HepG2 (cell line): ENCODE data around the gene PIGX. TPM values are rescaled to one million over a fixed set of nuclear protein-coding genes. Genes with fewer than 3 reads are reported as not detected.

ENCODE experiments used
- ATAC-seq: fragments of 200-7000 bp; cut with Tn5 transposase; 3 replicates; pipeline ENCODE4 v1.9.1; 2020; ENCODE audit warnings: mild to moderate bottlenecking, moderate library complexity
- BruUV-seq: library from RNA; stranded (reverse); fragments of 400-500 nt; replicated peaks from 2 replicates; lab custom pipeline; 2021; lab: Mats Ljungman, UMichigan
- CTCF ChIA-PET: fragments of 300-600 bp; formaldehyde crosslinking; extraction: SDS; loops from one replicate; lab custom pipeline; 2021; ENCODE audit warnings: low total read pairs, inconsistent platforms, low intra/inter-chr PET ratio; lab: Yijun Ruan, JAX
- POLR2A ChIA-PET: fragments of 350-600 bp; sonication (Branson Sonifier 250); formaldehyde crosslinking; loops from one replicate; lab custom pipeline; 2020; ENCODE audit warnings: antibody characterized with exemption, inconsistent platforms; lab: Yijun Ruan, JAX
- DNase-seq: peaks from one replicate; pipeline ENCODE4 v3.0.0-alpha.2; 2015; ENCODE audit warnings: low spot score
- FAIRE-seq: peaks from 3 replicates; lab custom pipeline; 2011; peaks lifted over from hg19 to GRCh38; lab: Jason Lieb, UNC
- H2AFZ ChIP-seq: one replicate; pipeline ENCODE4 v1.6.1; 2011; ENCODE audit warnings: low read length, inconsistent platforms
- H3K27ac ChIP-seq: fragments of 300-600 bp; 3 replicates; pipeline ENCODE4 v1.8.0; 2011; ENCODE audit warnings: mixed run types, mild to moderate bottlenecking, mixed read lengths, low read length, inconsistent platforms; ENCODE audit not compliant: insufficient read depth; ENCODE audit errors: extremely low read length
- H3K27me3 ChIP-seq, 2 experiments: fragments of 200-600 bp in 1 of 2; 2 replicates in 1 of 2; 3 replicates in 1 of 2; pipeline versions ENCODE4 v1.6.0 to v1.8.0; 2011; ENCODE audit warnings: low read length in 2 of 2, mild to moderate bottlenecking in 2 of 2, moderate library complexity in 2 of 2, inconsistent platforms in 1 of 2; ENCODE audit not compliant: insufficient read depth in 2 of 2, control insufficient read depth in 1 of 2
- H3K36me3 ChIP-seq, 2 experiments: fragments of 200-600 bp in 1 of 2; replicated peaks in 1 of 2; 2 replicates in 1 of 2; 3 replicates in 1 of 2; pipeline versions ENCODE4 v1.5.1 to v1.8.0; 2011; ENCODE audit warnings: low read length in 2 of 2, inconsistent platforms in 1 of 2; ENCODE audit not compliant: insufficient read depth in 2 of 2, control insufficient read depth in 1 of 2
- H3K4me1 ChIP-seq: 2 replicates; pipeline ENCODE4 v1.5.1; 2012; ENCODE audit warnings: low read length, inconsistent platforms; ENCODE audit not compliant: insufficient read depth
- H3K4me2 ChIP-seq: 2 replicates; pipeline ENCODE4 v1.6.0; 2011; ENCODE audit warnings: low read depth, low read length, inconsistent platforms
- H3K4me3 ChIP-seq, 3 experiments: fragments of 200-600 bp in 1 of 3; sonication (generic), shearing (Covaris generic) in 1 of 3; replicated peaks in 1 of 3; 2 replicates each; pipeline ENCODE4 v1.5.1; 2011 to 2016; ENCODE audit warnings: low read length in 3 of 3, inconsistent platforms in 2 of 3, low read depth in 2 of 3, mild to moderate bottlenecking in 2 of 3, control low read depth in 1 of 3, mixed read lengths in 1 of 3; ENCODE audit not compliant: insufficient read depth in 1 of 3
- H3K79me2 ChIP-seq: one replicate; pipeline ENCODE4 v1.6.1; 2011; ENCODE audit warnings: low read length, inconsistent platforms; ENCODE audit not compliant: insufficient read depth
- H3K9ac ChIP-seq: 2 replicates; pipeline ENCODE4 v1.6.0; 2011; ENCODE audit warnings: mild to moderate bottlenecking, low read depth, low read length, inconsistent platforms; ENCODE audit not compliant: insufficient read depth
- H3K9me3 ChIP-seq: 2 replicates; pipeline ENCODE4 v1.5.1; 2012; ENCODE audit warnings: mild to moderate bottlenecking, low read length
- H4K20me1 ChIP-seq: 2 replicates; pipeline ENCODE4 v1.6.0; 2011; ENCODE audit warnings: inconsistent platforms, mild to moderate bottlenecking, low read length, moderate library complexity; ENCODE audit not compliant: insufficient read depth
- ARID2 ChIP-seq: sonication (generic); formaldehyde crosslinking; IDR thresholded peaks from 2 replicates; pipeline ENCODE4 v1.8.1; 2022; ENCODE audit warnings: mild to moderate bottlenecking, missing genetic modification reagents, borderline replicate concordance
- FLYWCH1 ChIP-seq: sonication (generic); formaldehyde crosslinking; IDR thresholded peaks from 2 replicates; pipeline ENCODE4 v1.8.1; 2023; ENCODE audit warnings: mild to moderate bottlenecking, missing genetic modification reagents
- PAF1 ChIP-seq: IDR thresholded peaks from 2 replicates; pipeline ENCODE4 v1.6.1; 2016; ENCODE audit warnings: missing genetic modification reagents, missing compliant biosample characterization
- TCF7 ChIP-seq: sonication (generic); IDR thresholded peaks from 2 replicates; pipeline ENCODE4 v1.6.1; 2016; ENCODE audit warnings: antibody characterized with exemption, low read depth
- TRIM24 ChIP-seq: sonication (generic); formaldehyde crosslinking; IDR thresholded peaks from 2 replicates; pipeline ENCODE4 v1.8.0; 2022; ENCODE audit warnings: mild to moderate bottlenecking, missing genetic modification reagents
- U2AF2 ChIP-seq: fragments of 200-400 bp; formaldehyde crosslinking; IDR thresholded peaks from 2 replicates; pipeline ENCODE4 v1.6.1; 2017; ENCODE audit warnings: low read depth, mild to moderate bottlenecking, low read length
- ZBTB3 ChIP-seq: sonication (generic); formaldehyde crosslinking; IDR thresholded peaks from 2 replicates; pipeline ENCODE4 v1.4.0; 2020; ENCODE audit warnings: low read depth, mild to moderate bottlenecking, moderate library complexity, missing genetic modification reagents, borderline replicate concordance
- ZIK1 ChIP-seq: sonication (generic); formaldehyde crosslinking; IDR thresholded peaks from 2 replicates; pipeline ENCODE4 v1.5.0; 2020; ENCODE audit warnings: mild to moderate bottlenecking, low read depth, missing genetic modification reagents, borderline replicate concordance
- ZNF709 ChIP-seq: sonication (generic); formaldehyde crosslinking; IDR thresholded peaks from 2 replicates; pipeline ENCODE4 v1.5.0; 2020; ENCODE audit warnings: mild to moderate bottlenecking, missing genetic modification reagents
- WGBS: methylation state at CpG from one replicate; pipeline ENCODE4 v1.1.6; 2017; ENCODE audit warnings: low lambda C conversion rate; 5-methylcytosine and 5-hydroxymethylcytosine counted together
- in situ Hi-C: cut with HindIII; loops from 2 replicates; pipeline ENCODE4 v1.10.0; 2017; ENCODE audit warnings: low pct_unique_long_range_greater_than_20kb; ENCODE audit not compliant: extremely low pct_ligation_motif_present
- intact Hi-C: fragments of 100-400 bp; cut with micrococcal nuclease; formaldehyde crosslinking; loops from one replicate; pipeline ENCODE4 v1.10.0; 2022; ENCODE audit not compliant: unreplicated experiment
- polyA plus RNA-seq, 8 experiments: library from polyadenylated mRNA; depleted of rRNA in 3 of 8; stranded (reverse) in 7 of 8; unstranded in 1 of 8; fragments of >200 nt; fragmentation: Illumina TruSeq in 4 of 8; extraction: Trizol in 4 of 8; gene quantifications; 2 replicates each; pipeline versions ENCODE4 v1.2.1 to v1.2.3, GENCODE V29; 2011 to 2016; ENCODE audit warnings: low read depth in 4 of 8, missing spikeins in 1 of 8, mixed read lengths in 1 of 8; ENCODE audit not compliant: insufficient read depth in 1 of 8
- total RNA-seq, 5 experiments: library from RNA; depleted of rRNA; stranded (reverse); fragments of >200 nt; fragmentation: Illumina TruSeq; extraction: Trizol; gene quantifications; 2 replicates each; pipeline ENCODE4 v1.2.3, GENCODE V29; 2016; ENCODE audit warnings: low read depth in 1 of 5
- TF ChIP-seq, protein P1 (sequence below): conservative IDR thresholded peaks from 2 replicates; pipeline ENCODE4 v1.6.1; 2018; ENCODE audit warnings: missing genetic modification reagents
- TF ChIP-seq, protein P2 (sequence below): sonication (generic); formaldehyde crosslinking; IDR thresholded peaks from 2 replicates; pipeline ENCODE4 v1.4.0; 2020; ENCODE audit warnings: missing genetic modification reagents
- TF ChIP-seq, protein P3 (sequence below): sonication (generic); formaldehyde crosslinking; IDR thresholded peaks from 2 replicates; pipeline ENCODE4 v1.5.0; 2020; ENCODE audit warnings: mild to moderate bottlenecking, low read depth, missing genetic modification reagents, borderline replicate concordance
- TF ChIP-seq, protein P4 (sequence below): sonication (generic); formaldehyde crosslinking; IDR thresholded peaks from 2 replicates; pipeline ENCODE4 v1.4.0; 2020; ENCODE audit warnings: missing genetic modification reagents, low read depth, mild to moderate bottlenecking, borderline replicate concordance

Gene PIGX
- total and polyA plus RNA-seq, 2 of the 13 experiments (the other 11 are each of a cell fraction or from before 2014, with no cell fraction given) = 13.2 to 21.3 TPM

DNA sequence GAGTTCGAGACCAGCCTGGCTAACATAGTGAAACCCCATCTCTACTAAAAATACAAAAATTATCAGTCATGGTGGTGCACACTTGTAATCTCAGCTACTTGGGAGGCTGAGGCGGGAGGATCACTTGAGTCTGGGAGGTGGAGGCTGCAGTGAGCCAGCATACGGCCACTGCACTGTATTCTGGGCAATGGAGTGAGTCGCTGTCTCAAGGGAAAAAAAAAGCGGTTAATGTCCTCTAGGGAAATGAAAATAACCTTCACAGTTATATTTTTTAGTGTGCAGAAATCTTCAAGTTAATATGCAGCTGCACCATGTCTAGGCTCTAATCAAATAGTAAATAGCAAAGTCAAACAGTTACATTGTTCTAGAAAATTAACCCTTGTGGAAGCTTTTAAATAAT, 14.9 kb upstream of the PIGX start:
- H2AFZ ChIP-seq = no peak overlapping the region
- H3K79me2 ChIP-seq = no peaks in the 10 kb centered on the region
- no peaks in the 10 kb centered on the region for H3K9me3 ChIP-seq
- no peaks in the 10 kb centered on the region for H3K4me1 ChIP-seq
- no TSS peak for BruUV-seq
- no peak for DNase-seq
- 70% methylated on average over 5 of the region's 5 CpGs for WGBS
- intact Hi-C loops = no loop called here
- POLR2A ChIA-PET = no interaction called here
- H3K9ac ChIP-seq = no peak overlapping the region
- CTCF ChIA-PET = no interaction called here
- H3K4me3 ChIP-seq = no peak overlapping the region
- no peaks in the 10 kb centered on the region for H3K36me3 ChIP-seq
- TF ChIP-seq ARID2 (CRISPR knock-in tag) = no peak
- TF ChIP-seq ZIK1 (CRISPR knock-in tag) = no peak
- no peak for TF ChIP-seq TRIM24
- TF ChIP-seq PAF1 (CRISPR knock-in tag) = no peak
- TF ChIP-seq, protein P1, sequence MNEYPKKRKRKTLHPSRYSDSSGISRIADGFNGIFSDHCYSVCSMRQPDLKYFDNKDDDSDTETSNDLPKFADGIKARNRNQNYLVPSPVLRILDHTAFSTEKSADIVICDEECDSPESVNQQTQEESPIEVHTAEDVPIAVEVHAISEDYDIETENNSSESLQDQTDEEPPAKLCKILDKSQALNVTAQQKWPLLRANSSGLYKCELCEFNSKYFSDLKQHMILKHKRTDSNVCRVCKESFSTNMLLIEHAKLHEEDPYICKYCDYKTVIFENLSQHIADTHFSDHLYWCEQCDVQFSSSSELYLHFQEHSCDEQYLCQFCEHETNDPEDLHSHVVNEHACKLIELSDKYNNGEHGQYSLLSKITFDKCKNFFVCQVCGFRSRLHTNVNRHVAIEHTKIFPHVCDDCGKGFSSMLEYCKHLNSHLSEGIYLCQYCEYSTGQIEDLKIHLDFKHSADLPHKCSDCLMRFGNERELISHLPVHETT (CRISPR knock-in tag) = no peak
- no peak for TF ChIP-seq ZNF709 (CRISPR knock-in tag)
- no peak for TF ChIP-seq ZBTB3 (CRISPR knock-in tag)
- TF ChIP-seq TCF7 = no peak
- no peak for TF ChIP-seq U2AF2
- TF ChIP-seq, protein P2, sequence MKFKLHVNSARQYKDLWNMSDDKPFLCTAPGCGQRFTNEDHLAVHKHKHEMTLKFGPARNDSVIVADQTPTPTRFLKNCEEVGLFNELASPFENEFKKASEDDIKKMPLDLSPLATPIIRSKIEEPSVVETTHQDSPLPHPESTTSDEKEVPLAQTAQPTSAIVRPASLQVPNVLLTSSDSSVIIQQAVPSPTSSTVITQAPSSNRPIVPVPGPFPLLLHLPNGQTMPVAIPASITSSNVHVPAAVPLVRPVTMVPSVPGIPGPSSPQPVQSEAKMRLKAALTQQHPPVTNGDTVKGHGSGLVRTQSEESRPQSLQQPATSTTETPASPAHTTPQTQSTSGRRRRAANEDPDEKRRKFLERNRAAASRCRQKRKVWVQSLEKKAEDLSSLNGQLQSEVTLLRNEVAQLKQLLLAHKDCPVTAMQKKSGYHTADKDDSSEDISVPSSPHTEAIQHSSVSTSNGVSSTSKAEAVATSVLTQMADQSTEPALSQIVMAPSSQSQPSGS (CRISPR knock-in tag) = no peak
- TF ChIP-seq, protein P3, sequence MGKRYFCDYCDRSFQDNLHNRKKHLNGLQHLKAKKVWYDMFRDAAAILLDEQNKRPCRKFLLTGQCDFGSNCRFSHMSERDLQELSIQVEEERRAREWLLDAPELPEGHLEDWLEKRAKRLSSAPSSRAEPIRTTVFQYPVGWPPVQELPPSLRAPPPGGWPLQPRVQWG (CRISPR knock-in tag) = no peak
- TF ChIP-seq, protein P4, sequence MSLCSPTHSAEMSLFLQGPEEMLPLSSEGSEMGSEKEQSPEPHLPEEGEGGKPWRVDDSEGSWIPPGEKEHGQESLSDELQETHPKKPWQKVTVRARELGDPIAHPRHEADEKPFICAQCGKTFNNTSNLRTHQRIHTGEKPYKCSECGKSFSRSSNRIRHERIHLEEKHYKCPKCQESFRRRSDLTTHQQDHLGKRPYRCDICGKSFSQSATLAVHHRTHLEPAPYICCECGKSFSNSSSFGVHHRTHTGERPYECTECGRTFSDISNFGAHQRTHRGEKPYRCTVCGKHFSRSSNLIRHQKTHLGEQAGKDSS (CRISPR knock-in tag) = no peak
- no peak for TF ChIP-seq FLYWCH1
- ATAC-seq = no peak
- no peak for FAIRE-seq
- no peak overlapping the region for H3K4me2 ChIP-seq
- H3K27ac ChIP-seq = no peak overlapping the region
- in situ Hi-C loops = no loop called here
- no peaks in the 10 kb centered on the region for H4K20me1 ChIP-seq
- H3K27me3 ChIP-seq = peaks cover 0 to under 1% of the 10 kb centered on the region in 2 experiments; a peak in 2 of 5 replicates
